Stimulated activated CD4-positive, alpha-beta T cell treated with anti-CD3 and anti-CD28 coated beads, TNF-alpha, amount 100 ng/mL, for 24 hours (primary cell): Measurements from ENCODE around the gene UBR4.
A peak's percentile ranks its signal among the peaks of the same experiment; 100 is the strongest.
"Not testable (repeated sequence)": the region's sequence is repeated elsewhere in the genome, so short reads cannot be mapped to it uniquely, and the experiment has no call there.

Experiments
- DNase-seq, 3 experiments: peaks; one replicate each; pipeline ENCODE4 v3.0.0-alpha.2; 2020; ENCODE audit warnings: low read depth in 3 of 3

Gene UBR4

DNA sequence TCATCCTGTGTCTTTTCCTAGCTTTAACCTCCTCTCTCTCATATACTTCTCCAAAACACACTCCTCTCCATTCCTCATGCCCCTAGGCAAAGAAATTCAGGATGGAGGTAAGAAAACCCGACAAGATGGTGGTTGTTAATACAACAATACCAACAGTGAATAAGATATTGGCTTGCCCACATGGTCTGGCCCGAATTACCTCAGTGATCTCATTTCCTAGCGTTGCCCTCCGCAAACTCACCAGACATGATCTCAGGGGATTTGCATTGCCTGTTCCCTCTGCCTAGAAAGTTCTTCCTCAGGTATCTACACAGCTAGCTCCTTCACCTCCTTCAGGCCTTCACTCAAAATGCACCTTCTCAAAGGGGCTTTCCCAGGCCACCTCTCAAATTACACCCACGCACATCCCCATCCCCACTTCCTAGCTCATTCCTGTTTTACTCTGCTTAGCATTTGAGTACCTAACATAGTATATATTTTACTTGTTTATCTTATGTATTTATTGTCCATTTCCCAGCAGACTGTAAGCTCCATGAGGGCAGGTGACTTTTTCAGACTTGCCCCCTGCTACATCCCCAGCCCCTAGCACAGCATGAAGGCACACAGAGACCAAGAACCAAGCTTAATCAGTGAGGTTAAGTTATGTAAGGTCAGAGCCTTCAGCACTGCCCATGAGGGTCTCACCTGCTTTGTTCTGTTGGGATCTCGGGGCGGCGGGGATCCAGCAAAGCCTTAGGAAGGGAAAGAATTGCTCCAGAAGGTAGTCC lies 10.2 kb upstream of the UBR4 start:
- no peak for DNase-seq

DNA sequence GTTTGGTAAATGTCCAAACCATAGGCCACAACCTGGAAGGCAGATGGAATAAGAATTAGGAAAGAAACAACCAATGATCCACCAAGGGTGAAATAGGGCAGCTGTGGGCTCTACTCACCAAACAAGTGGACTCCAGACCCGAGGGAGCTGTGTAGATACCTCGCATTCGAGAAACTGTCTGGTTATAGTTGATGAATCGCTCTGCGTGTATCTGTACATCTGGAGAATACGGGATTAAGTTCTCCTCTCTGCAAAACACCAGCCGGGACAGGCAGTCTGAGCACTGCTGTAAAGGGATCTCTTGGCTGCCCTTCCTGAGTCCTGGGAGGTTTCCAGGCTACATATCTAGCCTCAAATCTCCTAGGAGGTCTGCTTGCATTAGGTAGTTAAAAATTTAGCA lies 9.4 kb upstream of the UBR4 start:
- no peak for DNase-seq

DNA sequence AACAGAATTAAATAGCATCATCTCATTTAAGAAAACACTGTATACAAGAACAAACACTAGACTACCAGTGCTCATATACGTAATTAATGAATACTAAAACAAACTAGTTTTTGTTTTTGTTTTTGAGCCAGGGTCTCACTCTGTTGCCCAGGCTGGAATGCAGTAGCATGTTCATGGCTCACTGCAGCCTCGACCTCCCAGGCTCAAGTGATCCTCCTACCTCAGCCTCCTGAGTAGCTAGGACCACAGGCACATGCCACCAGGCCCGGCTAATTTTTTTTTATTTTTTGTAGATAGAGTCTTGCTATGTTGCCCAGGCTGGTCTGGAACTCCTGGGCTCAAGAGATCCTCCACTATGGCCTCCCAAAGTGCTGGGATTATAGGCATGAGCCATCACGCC lies 6.5 kb upstream of the UBR4 start:
- not testable (repeated sequence) for DNase-seq

DNA sequence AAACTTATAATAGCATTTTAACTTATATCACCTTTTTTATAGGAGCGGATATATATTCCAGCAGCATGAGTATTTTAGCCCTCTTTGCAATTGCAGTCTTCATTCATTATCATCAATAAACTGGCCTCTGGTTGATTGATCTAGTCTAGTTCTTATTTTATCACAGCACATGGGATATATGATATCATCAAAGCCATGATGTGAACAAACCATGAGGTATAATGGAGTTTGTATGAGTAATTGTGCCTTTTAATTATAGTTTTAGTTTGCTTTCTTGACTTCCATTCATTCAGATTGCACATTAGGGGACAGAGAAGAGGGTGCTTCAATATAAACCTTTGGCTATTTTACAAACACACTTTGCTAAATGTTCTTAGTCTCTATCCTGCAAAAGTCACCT lies 3.5 kb upstream of the UBR4 start:
- DNase-seq, result no peak

DNA sequence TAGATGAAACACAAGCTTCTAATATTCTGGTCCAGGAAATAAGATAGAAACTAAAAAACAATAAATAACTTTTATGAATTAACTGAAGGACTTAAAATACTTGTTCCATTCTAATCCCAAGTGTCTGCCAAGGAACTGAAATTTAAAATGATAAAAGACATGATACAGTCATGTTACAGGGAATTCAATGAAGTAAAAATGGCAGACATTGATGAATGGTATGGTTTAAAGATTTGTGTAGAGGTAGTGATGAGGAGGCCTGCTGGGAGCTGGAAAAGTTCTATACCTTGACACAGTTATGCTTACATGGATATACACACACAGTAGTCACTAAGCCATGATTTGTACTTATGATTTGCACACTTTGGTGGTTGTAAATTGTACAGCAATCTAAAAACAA lies 2.1 kb upstream of the UBR4 start:
- no peak for DNase-seq

DNA sequence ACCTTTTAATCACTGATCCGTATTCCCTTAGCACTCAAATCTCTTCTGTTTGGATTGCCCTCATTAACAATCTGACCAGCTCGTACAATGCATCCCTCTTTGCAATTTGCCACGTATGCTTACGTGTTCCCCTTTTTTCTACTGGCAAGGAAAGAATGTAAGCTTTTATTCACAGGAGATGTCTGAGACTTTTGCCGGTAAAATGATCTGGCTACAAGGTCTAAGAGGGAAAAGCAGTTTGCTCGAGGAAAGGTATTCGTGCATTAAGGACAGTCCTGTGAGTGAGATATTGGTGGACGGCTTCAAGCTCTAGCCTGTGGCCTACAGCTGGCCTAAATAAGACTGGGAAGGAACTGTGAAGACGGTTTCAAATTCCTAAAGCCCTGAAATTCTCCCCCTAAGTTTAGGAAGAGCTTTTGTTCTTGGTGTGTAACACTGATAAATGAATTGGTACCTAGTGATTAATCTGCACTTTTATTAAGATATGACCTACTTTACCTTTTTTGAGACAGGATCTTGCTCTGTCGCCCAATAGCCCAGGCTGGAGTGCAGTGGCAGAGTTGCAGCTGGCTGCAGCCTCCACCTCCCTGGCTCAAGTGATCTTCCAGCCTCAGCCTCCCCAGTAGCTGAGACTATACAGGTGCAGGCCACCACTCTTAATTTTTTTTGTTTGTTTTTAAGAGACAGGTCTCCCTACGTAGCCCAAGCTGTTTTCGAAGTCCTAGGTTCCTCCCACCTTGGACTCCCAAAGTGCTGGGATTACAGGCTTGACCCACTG lies 895 bp upstream of the UBR4 start:
- no peak for DNase-seq

DNA sequence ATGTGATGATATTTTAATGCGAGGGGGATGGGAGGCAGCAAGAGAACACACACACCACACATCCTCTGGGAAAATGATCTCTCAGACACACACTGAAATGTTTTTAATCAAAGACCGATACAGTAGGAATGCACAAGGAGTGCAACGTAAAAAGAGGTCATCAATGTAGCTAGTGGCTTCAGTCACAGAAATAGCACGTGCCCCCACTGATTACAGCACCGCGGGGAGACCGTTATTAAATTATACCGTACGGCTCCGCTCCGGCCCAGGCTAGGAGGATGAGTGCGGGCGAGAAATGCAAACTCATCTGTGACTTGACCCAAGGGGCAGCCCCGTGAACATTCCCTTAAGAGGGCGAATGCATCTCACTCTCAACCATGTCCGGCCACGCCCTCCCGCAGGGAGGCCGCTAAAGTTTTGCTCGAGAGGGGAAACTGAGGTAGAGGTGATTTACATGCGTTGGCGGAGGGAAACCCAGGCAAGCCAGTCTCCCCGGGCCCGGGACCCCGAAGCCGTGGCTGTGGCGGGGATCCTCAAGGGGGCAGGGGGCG lies 552 bp downstream of the UBR4 start:
- DNase-seq, result peak; percentile 40 to 73 (median 47)

DNA sequence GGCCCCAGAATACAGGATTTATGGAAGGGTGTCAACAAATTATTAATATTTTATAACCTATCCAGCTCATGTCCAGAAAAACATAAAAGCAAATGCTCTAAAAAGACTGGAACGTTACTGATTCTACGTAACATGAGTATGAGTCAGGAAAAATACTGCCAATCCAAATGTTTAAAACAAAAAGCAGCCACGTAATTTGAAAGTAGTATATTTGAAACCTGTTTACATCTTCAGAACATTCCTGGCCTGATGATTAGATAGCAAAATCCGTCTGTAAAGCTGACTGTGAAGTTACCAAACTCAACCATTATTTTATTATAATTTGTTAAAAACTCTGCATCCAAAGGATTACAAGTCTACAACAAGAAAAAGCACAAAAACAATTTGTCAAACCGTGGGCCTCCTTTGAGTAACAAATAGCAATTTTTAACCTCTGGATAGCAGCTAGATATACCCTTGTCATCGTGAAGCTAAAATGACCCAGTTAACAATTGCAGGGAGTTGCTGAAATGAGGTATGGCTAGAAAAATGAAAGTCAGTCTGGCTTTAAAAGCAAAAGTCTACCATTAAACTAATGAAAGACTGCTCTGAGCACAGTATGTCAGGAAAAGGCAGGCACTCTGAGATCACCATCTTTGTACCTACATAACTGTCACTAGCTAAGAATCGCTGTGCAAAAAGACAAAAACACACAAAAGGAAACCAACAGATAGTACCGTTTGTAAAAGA lies 1.2 kb downstream of the UBR4 start:
- no peak for DNase-seq

DNA sequence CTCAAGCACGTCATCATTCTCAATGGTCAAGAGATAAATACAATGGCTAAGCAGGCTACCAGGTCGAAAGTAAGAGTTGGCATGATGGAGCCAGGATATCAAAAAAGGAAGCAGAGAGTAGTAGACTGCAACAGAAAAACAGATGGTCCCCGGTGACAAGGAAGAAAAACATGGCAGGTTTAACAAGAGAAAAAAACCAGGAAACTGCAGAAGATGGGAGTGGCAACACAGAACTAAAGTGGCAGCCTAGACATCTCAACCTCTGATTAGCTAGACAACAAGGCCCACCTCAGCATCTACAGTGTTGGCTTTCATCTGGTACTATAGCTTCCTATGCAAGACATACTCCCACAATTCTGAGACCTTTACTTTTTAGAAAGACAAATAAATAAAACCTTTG lies 3.1 kb downstream of the UBR4 start:
- no peak for DNase-seq

DNA sequence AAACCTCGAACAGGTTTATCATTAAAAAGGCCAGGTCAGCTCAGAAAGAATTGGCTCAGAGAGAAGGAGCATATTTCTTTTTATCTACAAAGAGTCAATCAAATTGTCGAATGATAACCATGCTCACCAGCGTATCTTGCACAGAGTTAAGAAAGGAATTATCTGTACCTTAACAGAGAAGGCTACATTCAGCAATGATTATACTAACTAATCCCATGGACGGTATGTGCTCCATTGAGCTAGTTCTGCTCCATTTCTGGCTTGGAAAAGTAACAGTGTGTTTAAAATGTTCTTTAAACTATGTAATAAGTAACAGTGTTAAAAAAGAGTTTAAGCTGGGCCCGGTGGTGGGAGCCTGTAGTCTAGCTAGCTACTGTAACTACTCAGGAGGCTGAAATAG lies 4.2 kb downstream of the UBR4 start:
- DNase-seq, result no peak

DNA sequence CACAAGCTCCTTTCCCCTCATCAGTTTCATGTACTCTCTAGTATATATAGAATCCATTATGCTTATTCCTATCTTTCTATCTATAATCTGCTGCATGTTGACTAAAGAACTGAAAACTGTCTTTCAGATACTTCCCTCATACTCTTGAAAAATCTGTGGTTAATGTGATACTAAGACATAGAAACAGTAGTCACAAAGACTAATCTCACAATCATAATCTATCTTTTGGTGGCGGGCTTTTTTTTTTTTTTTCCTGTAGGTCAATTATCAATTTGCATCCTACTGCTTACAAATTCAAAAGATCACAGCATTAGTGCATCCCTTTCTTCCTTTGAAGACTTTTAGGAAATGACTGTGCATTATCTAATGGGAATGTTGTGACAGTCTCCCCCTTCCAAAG lies 4.7 kb downstream of the UBR4 start:
- no peak for DNase-seq

DNA sequence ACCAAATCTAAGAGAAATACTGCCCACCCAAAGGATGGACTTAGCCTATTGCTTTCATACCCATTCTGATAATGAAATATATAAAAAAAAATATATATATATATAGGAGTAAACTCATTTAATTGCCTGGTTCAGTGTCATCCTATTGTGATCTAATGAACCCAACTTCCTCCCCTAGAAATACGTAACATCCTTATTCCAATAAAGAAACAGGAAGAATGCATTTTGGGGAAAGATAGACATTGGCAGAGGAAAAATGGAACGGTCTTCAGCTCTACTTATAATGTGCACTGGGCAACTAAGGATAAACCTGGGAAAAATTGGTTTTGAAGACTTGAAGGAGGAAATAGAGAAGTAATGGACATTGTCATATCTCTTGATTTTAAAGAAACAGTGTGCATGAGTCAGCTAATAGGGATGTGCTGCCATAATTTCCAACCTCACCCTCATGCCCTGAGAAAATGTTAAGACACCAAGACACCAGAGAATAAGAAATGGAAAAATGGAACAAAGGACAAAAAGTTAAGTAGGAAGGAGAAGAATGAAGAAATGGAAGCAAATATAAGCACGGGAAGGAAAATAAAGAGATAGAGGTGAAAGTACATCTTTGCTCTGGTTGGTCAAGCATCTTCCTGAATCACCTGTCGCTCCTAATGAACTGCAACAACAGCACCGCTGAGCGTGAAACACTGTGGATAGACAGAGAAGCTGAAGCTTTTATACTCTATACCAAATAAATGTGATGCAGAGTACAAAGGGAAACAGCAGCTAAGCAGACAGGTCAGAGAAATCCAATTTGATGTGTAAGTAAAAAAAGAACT lies 5.4 kb downstream of the UBR4 start:
- no peak for DNase-seq

DNA sequence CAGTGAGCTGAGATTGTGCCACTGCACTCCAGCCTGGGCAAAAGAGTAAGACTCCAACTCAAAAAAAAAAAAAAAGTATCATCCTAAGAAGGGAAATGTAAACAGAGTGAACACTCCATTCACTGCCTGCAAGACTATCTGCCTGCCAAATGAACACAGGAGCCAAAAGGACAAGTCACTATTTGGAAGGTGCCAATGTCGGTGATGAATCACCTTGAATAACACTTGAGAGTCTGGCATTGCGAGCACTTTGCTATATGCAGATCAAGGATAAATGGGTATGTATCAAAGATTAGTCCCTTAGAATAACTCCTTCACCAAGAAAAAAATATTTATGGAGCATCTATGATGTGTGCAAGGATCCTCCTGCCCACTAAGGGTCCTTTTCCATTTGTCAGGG lies 6.6 kb downstream of the UBR4 start:
- no peak for DNase-seq

DNA sequence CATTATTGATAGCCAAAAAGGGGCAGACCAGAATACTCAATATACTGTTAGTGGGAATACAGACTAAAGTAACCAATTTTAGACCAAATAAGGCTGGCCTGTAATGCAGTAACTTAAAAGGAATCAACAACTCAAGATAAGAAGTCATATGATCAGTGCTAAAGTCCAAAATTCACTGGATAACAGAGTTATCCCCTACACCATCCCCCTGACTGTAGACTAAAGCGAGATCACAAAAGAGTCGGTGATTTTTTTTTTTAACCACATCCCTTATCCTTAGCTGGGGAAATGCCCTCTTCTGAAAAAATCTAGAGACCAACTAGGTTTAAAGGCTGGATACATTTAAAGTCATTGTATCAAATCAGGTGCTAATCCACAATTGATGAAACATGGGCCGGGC lies 7.7 kb downstream of the UBR4 start:
- no peak for DNase-seq

DNA sequence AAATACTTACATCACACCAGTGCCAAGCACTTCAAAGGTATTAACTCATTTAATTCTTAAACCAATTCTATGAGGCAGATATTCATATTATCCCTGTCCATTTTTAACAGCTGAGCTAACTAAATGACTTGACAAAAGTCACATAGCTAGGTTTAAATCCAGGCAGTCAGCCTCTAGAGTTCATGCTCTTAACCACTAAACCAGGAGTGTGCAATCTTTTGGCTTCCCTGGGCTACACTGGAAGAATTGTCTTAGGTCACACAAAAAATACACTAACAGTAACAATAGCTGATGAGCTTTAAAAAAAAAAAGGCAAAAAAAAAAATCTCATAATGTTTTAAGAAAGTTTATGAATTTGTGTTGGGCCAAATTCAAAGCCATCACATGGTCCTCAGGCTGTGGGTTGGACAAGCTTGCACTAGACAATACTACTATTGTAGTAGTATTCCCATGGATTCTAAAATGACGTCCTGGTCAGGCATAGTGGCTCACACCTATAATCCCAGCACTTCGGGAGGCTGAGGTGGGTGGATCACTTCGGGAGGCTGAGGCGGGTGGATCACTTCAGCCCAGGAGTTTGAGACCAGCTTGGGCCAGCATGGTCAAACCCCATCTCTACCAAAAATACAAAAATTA lies 10.0 kb downstream of the UBR4 start:
- no peak for DNase-seq

DNA sequence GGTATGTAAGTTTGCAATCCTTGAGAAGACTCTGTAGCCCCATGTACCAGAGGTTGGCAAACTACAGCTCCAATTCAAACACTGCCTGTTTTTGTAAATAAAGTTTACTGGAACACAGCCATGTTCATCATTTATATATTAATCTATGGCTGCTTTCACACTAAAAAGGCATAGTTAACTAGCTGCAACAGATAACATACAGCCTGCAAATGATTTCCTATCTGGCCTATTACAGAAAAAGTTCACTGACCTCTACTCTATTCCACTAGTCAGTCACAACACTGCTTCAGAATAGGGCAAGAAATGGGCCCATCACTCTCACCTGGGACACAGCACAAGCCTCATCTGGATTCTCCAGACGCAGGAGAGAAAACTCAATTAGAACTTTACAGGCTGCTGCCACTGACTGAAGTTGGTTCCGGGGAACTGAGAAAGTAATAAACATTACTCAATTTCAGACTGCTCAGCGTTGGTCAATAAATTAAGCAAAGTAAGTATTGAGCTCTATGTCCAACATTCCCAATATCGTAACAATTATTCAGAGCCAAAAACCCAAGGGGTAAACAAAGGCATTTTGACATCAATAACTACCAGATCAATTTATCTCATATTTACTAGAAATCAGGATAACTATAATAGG lies 10.6 kb downstream of the UBR4 start:
- no peak for DNase-seq

DNA sequence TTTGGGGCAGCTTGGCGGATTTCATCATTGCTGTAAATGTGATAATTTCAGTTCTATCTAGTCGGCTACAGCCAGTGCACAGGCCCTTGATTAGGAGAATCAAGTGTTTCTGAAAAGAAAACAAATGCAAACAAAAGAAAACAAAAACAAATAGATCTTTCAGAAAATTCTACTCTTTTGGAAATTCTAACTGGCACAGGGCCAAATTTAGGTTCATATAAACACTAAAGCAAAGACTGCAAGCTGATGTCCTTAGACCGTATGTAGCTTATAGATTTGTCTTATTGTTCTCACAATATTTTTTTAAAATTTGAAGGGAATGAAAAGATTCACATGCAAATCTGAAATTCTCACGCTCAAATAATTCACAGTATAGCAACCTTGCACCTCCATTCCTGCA lies 11.2 kb downstream of the UBR4 start:
- no peak for DNase-seq

DNA sequence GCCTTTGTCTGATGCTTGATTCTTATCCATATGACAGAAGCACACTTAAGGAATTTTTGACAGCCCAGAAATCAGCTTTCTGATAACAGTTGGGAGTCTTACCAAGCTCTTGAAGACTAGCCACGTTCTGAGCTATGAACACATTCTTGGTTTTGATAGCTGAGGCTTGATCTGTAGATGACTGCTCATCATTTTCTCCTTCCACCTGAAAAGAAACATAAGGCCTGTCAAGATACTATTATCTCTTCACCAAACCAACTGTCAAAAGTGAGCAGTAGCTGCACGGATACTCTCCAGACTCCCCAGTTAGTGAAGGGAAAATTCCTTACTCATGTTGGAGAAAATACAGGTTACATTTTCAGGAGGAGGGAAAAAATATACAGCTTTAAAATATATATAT lies 12.2 kb downstream of the UBR4 start:
- no peak for DNase-seq

DNA sequence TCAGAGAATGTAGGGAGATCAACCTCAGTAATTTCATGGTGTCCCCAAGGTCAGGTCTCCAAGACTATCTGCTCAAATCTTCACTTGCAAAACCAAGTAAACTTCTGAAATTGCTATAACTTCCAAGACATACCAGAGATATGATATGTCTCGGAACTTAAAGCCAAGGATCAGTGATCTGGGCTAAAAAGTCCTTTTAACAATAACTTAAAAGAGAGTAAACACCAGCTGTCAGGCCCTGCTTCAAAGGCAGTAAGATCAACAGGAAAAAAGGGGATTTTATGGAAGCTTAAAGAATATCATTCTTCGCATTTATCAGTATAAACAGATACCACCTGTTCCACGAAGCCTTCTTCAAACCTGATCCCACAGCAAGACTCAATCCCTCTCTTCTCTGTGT lies 13.7 kb downstream of the UBR4 start:
- DNase-seq, result no peak

DNA sequence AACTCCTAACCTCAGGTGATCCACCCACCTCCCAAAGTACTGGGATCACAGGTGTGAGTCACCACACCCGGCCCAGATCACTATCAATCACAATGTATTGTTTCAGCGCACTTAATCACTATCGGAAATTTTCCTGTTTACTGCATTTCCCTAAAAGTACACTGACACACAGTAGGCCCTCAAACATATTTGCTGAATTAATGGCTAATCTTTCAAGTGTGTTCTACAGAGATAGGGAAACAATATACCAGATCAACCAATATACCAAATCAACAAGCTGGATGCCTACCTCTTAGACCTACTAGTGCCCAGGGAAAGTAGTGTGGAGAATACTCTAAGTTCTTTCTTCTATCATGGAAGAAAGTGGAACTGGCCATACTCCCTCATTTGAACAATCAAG lies 17.1 kb downstream of the UBR4 start:
- DNase-seq, result no peak

DNA sequence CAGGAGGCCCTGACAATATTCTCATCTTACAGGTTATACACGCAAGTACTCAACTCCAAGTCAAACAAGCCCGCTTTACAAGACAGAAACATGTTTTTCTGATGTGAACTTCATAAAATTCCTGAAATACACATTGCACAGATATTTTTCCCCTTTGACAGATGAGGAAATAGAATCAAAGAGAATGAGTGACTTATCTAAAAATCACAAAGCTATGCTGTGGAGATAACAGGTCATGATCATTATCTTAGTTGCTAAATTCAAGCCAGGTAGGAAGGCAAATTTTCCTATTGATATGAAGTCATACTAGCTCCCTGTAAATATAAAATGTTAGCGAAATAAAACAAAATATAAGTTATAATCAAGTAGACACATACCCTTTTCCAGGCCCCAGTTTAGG lies 18.3 kb downstream of the UBR4 start:
- no peak for DNase-seq
